ENCODE results near the gene APRT. TPM values are rescaled to one million over a fixed set of nuclear protein-coding genes. Genes with fewer than 3 reads are reported as not detected.

The APRT gene
- total and polyA plus RNA-seq, 2 of the 4 experiments (the other 2 are of a cell fraction), result 40.5 to 157 TPM

- H3K79me1 ChIP-seq (ENCODE audit: low read depth in 1 of 2, low read length in 2 of 2), result peaks cover 4 to 20% of the 10 kb centered on the region in 2 experiments
- no peak overlapping the region for H3K9ac ChIP-seq (ENCODE audit: low read depth, low read length)
- no peak overlapping the region for H3K27ac ChIP-seq (ENCODE audit: insufficient read depth, low read length)
- no peak overlapping the region for H3K23ac ChIP-seq (ENCODE audit: low read depth, low read length)
- BruUV-seq (replicated peaks), result no TSS peak
- in situ Hi-C loops (cut with MboI; ENCODE audit: low sequenced_read_pairs) (no loop called here), dilution Hi-C loops (cut with HindIII; ENCODE audit: low sequenced_read_pairs, unreplicated experiment) (no loop called here), intact Hi-C loops (cut with micrococcal nuclease) (no loop called here)
- no peaks in the 10 kb centered on the region for H3K9me3 ChIP-seq (ENCODE audit: control insufficient read depth, insufficient read depth, low read length)
- H3K4me2 ChIP-seq (ENCODE audit: low read depth, low read length), result no peak overlapping the region
- H3K14ac ChIP-seq (replicated peaks; ENCODE audit: low read depth, low read length), result no peak overlapping the region
- 92% methylated on average over 8 of the region's 9 CpGs; no CpG with 5 or more reads in 1 of the 2 experiments for WGBS, 2 experiments (ENCODE audit: extremely low coverage in 2 of 2, insufficient read length in 1 of 2)
- H2AFZ ChIP-seq (replicated peaks; ENCODE audit: low read length, poor library complexity), result no peak overlapping the region
- no peak overlapping the region for H3K4ac ChIP-seq (ENCODE audit: low read depth, low read length)
- no peak overlapping the region for H2BK15ac ChIP-seq (ENCODE audit: low read depth, low read length)
- H2BK5ac ChIP-seq (ENCODE audit: low read depth, low read length, poor library complexity, severe bottlenecking), result no peak overlapping the region
- DNase-seq, result peak; percentile 31
- no peak overlapping the region for H2AK9ac ChIP-seq (replicated peaks; ENCODE audit: low read depth, low read length, poor library complexity)
- H3K4me3 ChIP-seq (ENCODE audit: insufficient read depth, low read depth, low read length), result no peak overlapping the region
- H2BK120ac ChIP-seq (ENCODE audit: low read depth, low read length), result no peak overlapping the region
- H2AK5ac ChIP-seq (ENCODE audit: low read depth, low read length), result no peak overlapping the region
- no peak overlapping the region for H3K18ac ChIP-seq (ENCODE audit: low read depth, low read length)
- ATAC-seq (ENCODE audit: low read depth), result no peak
- H4K91ac ChIP-seq (ENCODE audit: insufficient read depth, low read depth, low read length), result no peak overlapping the region
- peaks cover 3% of the 10 kb centered on the region; the same call in 1 of the 2 replicates for H3K4me1 ChIP-seq (ENCODE audit: control insufficient read depth, insufficient read depth, low read length)
- H3K27me3 ChIP-seq (ENCODE audit: control insufficient read depth, insufficient read depth, low read length), result no peaks in the 10 kb centered on the region
- no peak overlapping the region for H2BK20ac ChIP-seq (ENCODE audit: low read depth, low read length)
- ChIA-PET POLR2A (ENCODE audit: unreplicated experiment) (interaction anchor here (1.2 kb wide), 1 partner anchor 11 kb away, joined by 3 read pairs; the partner anchor contains the start of genes GALNS and TRAPPC2L), CTCF (interaction anchor here (1.6 kb wide), 1 partner anchor 12 kb away, joined by 6 read pairs; no protein-coding TSS in a partner anchor)
- no peak overlapping the region for H4K5ac ChIP-seq (ENCODE audit: low read depth, low read length)
- H3K56ac ChIP-seq (ENCODE audit: extremely low read depth, insufficient read depth, low read length), result no peak overlapping the region
- no peaks in the 10 kb centered on the region for H3K9me1 ChIP-seq (ENCODE audit: insufficient read depth, low read length)
- H3K36me3 ChIP-seq (ENCODE audit: control insufficient read depth, insufficient read depth, low read length), result peaks cover 18% of the 10 kb centered on the region
- no peak overlapping the region for H4K8ac ChIP-seq (ENCODE audit: low read depth in 2 of 2, low read length in 2 of 2)
- peaks cover 14% of the 10 kb centered on the region; the same call in 1 of the 2 replicates for H4K20me1 ChIP-seq (ENCODE audit: insufficient read depth, low read length)
- TF ChIP-seq BHLHE40 (IDR thresholded peaks at IDR 0.05; ENCODE audit: low read depth, low read length), result no peak
- TF ChIP-seq, protein P1, sequence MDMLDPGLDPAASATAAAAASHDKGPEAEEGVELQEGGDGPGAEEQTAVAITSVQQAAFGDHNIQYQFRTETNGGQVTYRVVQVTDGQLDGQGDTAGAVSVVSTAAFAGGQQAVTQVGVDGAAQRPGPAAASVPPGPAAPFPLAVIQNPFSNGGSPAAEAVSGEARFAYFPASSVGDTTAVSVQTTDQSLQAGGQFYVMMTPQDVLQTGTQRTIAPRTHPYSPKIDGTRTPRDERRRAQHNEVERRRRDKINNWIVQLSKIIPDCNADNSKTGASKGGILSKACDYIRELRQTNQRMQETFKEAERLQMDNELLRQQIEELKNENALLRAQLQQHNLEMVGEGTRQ (IDR thresholded peaks at IDR 0.05; ENCODE audit: low read depth, low read length), result peak; percentile 30; the same call in 1 of the 2 replicates
Measured at GRCh38 chr16:88846088-88846487, 34.4 kb upstream of the APRT start.

All from IMR-90 (cell line).